SH-SY5Y (cell line): ENCODE results near the gene HTRA2.

Experiments used
- GATA2 ChIP-seq: IDR thresholded peaks from 2 replicates; pipeline ENCODE4 v1.6.1; 2011; ENCODE audit warnings: mild to moderate bottlenecking, low read depth, low read length
- GATA3 ChIP-seq: IDR thresholded peaks from 2 replicates; pipeline ENCODE4 v1.6.1; 2011; ENCODE audit warnings: low read depth, mild to moderate bottlenecking, low read length, moderate library complexity

DNA sequence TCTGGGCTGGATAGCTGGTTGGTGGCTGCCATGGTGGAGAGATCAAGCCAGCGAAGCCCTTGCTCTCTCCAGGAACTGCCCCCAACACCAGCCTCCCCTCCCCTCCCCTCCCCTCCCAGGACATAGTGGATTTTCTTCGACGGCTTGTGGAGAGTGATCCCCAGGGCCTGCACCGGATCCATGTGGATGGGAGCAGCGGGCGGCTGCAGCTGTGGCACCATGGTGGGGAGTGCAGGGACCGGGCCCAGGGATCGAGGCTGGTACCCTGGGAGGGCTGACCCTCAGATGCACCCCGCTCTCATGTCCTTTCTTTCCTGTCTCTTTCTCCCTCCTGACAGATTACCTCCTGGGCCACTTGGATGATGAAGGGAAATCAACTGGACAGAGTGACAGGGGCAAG lies 39.8 kb upstream of the HTRA2 start:
- TF ChIP-seq GATA2 = no peak
- TF ChIP-seq GATA3 = no peak
